Astrocyte of the cerebellum (primary cell): ENCODE results near the gene CDH12.
"Not testable (repeated sequence)": the region's sequence is repeated elsewhere in the genome, so short reads cannot be mapped to it uniquely, and the experiment has no call there.

Source experiments
- DNase-seq: peaks from one replicate; pipeline ENCODE4 v3.0.0-alpha.2; 2011; ENCODE audit warnings: low read depth
- H3K4me3 ChIP-seq: 2 replicates; pipeline ENCODE4 v1.5.1; 2011; ENCODE audit warnings: mild to moderate bottlenecking, low read depth, low read length, moderate library complexity
- CTCF ChIP-seq: IDR thresholded peaks from 2 replicates; pipeline ENCODE4 v1.5.1; 2012; ENCODE audit warnings: low read length, low read depth, moderate library complexity, mild to moderate bottlenecking; ENCODE audit errors: missing control alignments
- in situ Hi-C: cut with HindIII; loops from 2 replicates; pipeline ENCODE4 v1.10.0; 2017; ENCODE audit warnings: low sequenced_read_pairs

The CDH12 gene

GRCh38 chr5:22044229-22044628 is 808.9 kb downstream of the CDH12 start:
- TF ChIP-seq CTCF, result no peak
- DNase-seq, result no peak
- no peak overlapping the region for H3K4me3 ChIP-seq
- in situ Hi-C loops, result no loop called here

GRCh38 chr5:22036061-22036460 is 817.1 kb downstream of the CDH12 start:
- no peak for TF ChIP-seq CTCF
- H3K4me3 ChIP-seq, result no peak overlapping the region
- in situ Hi-C loops, result no loop called here
- DNase-seq, result no peak

GRCh38 chr5:22033066-22033465 is 820.1 kb downstream of the CDH12 start:
- TF ChIP-seq CTCF, result no peak

GRCh38 chr5:22023784-22024183 is 829.4 kb downstream of the CDH12 start:
- no peak for DNase-seq
- in situ Hi-C loops, result no loop called here
- TF ChIP-seq CTCF, result no peak
- H3K4me3 ChIP-seq, result no peak overlapping the region

More at GRCh38 chr5:22033066-22033465, 820.1 kb downstream of the CDH12 start:
- no peak for DNase-seq
- H3K4me3 ChIP-seq, result no peak overlapping the region
- in situ Hi-C loops, result no loop called here

GRCh38 chr5:22012893-22013292 is 840.3 kb downstream of the CDH12 start:
- DNase-seq, in situ Hi-C loops, H3K4me3 ChIP-seq: not testable (repeated sequence)

- DNase-seq, in situ Hi-C loops, H3K4me3 ChIP-seq: not testable (repeated sequence)
Measured at GRCh38 chr5:22010808-22011207, 842.3 kb downstream of the CDH12 start.

GRCh38 chr5:22001097-22001496 is 852.0 kb downstream of the CDH12 start:
- DNase-seq, in situ Hi-C loops, H3K4me3 ChIP-seq: not testable (repeated sequence)

GRCh38 chr5:21985799-21986198 is 867.3 kb downstream of the CDH12 start:
- in situ Hi-C loops, DNase-seq, H3K4me3 ChIP-seq: not testable (repeated sequence)

GRCh38 chr5:21951571-21951970 is 901.6 kb downstream of the CDH12 start:
- DNase-seq, H3K4me3 ChIP-seq, in situ Hi-C loops: not testable (repeated sequence)
